Fibroblast of upper back skin (primary cell): ENCODE data around the gene RPS6KA1.
"Not testable (repeated sequence)": the region's sequence is repeated elsewhere in the genome, so short reads cannot be mapped to it uniquely, and the experiment has no call there.

Experiments
- DNase-seq: peaks from one replicate; pipeline ENCODE4 v3.0.0-alpha.2; 2013

The RPS6KA1 gene

GRCh38 chr1:26603856-26604255, 74.3 kb downstream of the RPS6KA1 start:
- DNase-seq, result no peak

GRCh38 chr1:26607186-26607585, 77.6 kb downstream of the RPS6KA1 start:
- no peak for DNase-seq

GRCh38 chr1:26608895-26609294, 79.3 kb downstream of the RPS6KA1 start:
- no peak for DNase-seq

- no peak for DNase-seq
Observed at GRCh38 chr1:26610781-26611180, 81.2 kb downstream of the RPS6KA1 start.

GRCh38 chr1:26612627-26613026, 83.1 kb downstream of the RPS6KA1 start:
- DNase-seq, result not testable (repeated sequence)

- DNase-seq, result no peak
Observed at GRCh38 chr1:26614655-26615411, 85.3 kb downstream of the RPS6KA1 start.

- DNase-seq, result no peak
Observed at GRCh38 chr1:26616881-26617280, 87.3 kb downstream of the RPS6KA1 start.

GRCh38 chr1:26618561-26618960, 89.0 kb downstream of the RPS6KA1 start:
- no peak for DNase-seq
